ENCODE measurements around the gene ZNF469.
"Not testable (repeated sequence)": the region's sequence is repeated elsewhere in the genome, so short reads cannot be mapped to it uniquely, and the experiment has no call there.

ZNF469 gene

GRCh38 chr16:88393034-88393433 lies 10.3 kb downstream of the ZNF469 start:
- no peak for DNase-seq

- DNase-seq = no peak
Measured at GRCh38 chr16:88393571-88393970, 10.8 kb downstream of the ZNF469 start.

GRCh38 chr16:88394426-88394825 lies 11.7 kb downstream of the ZNF469 start:
- DNase-seq = no peak

- no peak for DNase-seq
Measured at GRCh38 chr16:88395669-88396584, 13.2 kb downstream of the ZNF469 start.

DNA sequence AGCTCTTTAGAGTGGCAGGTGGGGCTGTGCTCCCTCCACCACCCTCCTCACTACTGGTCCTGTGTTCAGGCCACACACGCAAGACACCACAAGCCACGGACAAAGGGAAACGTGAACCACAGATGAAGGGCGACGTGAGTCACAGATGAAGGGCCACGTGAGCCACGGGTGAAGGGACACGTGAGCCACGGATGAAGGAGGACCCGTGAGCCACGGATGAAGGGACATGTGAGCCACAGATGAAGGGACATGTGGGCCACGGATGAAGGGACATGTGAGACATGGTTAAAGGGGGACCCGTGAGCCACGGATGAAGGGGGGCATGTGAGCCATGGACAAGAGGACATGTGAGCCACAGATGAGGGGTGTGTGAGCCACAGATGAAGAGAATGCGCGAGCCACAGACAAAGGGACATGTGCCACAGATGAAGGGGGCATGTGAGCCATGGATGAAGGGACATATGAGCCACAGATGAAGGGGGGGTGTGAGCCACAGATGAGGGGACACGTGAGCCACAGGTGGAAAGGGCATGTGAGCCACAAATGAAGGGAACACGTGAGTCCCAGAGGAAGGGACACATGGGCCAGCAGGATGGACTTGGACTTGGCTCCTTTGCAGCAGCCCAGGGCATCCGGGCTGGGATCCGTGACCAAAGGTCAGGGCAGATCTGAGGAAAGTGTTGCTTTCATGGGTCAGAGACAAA lies 15.6 kb downstream of the ZNF469 start:
- no peak for DNase-seq

- DNase-seq = no peak
Measured at GRCh38 chr16:88398874-88399178, 16.1 kb downstream of the ZNF469 start.

DNA sequence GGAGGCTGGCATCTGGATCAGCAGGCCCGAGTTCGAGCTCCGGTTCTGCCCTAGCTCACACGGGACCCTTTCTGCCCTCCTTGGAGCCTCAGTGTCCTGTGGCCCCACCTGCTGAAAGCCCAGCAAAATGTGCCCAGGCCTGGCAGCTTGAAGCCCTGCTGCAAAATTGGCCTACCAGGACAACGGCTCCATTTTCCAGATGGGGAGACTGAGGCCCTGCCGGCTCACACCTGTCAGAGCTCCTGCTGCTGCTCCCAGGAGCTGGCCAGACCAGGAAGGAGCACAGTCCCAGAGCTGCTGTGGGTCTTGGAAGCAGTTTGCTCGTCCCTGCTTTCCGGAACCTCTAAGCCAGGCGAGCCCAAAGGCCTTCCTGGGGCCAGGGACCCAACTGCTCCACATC lies 17.4 kb downstream of the ZNF469 start:
- DNase-seq = no peak

DNA sequence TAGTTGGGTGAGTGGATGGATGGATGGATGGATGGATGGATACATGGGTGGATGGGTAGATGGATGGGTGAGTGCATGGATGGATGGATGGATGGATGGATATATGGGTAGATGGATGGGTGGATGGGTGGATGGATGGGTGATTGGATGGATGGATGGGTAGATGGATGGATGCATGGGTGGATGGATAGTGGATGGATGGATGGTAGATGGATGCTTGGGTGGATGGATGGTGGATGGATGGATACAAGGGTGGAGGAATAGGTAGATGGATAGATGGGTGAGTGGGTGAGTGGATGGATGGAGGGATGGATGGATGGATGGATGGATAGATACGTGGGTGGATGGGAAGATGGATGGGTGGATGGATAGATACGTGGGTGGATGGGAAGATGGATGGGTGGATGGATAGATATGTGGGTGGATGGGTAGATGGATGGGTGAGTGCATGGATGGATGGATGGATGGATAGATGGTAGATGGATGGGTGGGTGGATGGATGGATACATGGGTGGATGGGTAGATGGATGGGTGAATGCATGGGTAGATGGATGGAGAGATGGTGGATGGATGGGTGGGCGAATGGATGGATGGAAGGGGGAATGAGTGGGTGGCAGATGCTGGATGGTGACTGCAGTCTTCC lies 19.0 kb downstream of the ZNF469 start:
- DNase-seq = no peak

GRCh38 chr16:88402551-88403240 lies 19.9 kb downstream of the ZNF469 start:
- DNase-seq = no peak

GRCh38 chr16:88403794-88404581 lies 21.2 kb downstream of the ZNF469 start:
- no peak for DNase-seq

- DNase-seq = no peak
Measured at GRCh38 chr16:88404769-88405168, 22.0 kb downstream of the ZNF469 start.

DNA sequence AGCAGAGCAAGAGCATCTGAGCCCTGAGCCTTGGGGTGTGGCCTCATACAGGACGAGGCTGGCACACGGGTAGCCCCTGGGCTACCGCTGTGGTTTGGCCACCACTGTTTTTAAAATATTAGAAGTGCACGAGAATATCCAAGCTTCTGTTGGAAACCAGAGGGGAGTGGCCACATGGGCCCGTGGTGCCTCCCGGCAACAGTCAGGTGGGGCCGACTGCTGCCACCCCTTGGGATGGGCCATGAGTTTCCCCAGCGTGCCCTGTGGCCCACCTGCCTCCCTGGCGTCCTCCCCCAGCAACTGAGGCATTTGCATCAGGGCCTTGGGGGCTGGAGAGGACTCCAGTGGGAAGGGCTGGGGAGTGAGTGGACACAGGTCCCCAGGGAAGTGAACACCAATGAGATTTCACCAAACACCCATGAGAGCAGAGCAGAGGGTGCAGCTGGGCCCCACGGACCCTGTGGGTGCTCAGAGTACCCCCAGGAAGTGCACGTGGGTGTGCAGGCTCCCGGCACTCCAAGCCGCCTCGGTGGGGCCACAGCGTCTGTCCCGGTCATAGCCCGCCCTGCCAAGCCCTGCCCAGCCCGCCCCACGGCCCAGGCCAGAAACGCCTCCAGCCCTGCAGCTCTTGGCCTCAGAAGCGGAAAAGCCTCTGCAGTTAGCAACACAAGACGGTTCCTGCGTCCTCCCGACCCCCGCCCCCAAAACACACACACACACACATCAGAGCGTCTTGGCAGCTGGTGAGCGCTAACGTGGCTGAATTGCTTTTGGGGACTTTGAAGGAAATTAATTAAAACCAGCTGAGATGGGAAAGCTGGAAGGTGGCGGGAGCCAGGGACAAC lies 22.7 kb downstream of the ZNF469 start:
- DNase-seq = no peak

DNA sequence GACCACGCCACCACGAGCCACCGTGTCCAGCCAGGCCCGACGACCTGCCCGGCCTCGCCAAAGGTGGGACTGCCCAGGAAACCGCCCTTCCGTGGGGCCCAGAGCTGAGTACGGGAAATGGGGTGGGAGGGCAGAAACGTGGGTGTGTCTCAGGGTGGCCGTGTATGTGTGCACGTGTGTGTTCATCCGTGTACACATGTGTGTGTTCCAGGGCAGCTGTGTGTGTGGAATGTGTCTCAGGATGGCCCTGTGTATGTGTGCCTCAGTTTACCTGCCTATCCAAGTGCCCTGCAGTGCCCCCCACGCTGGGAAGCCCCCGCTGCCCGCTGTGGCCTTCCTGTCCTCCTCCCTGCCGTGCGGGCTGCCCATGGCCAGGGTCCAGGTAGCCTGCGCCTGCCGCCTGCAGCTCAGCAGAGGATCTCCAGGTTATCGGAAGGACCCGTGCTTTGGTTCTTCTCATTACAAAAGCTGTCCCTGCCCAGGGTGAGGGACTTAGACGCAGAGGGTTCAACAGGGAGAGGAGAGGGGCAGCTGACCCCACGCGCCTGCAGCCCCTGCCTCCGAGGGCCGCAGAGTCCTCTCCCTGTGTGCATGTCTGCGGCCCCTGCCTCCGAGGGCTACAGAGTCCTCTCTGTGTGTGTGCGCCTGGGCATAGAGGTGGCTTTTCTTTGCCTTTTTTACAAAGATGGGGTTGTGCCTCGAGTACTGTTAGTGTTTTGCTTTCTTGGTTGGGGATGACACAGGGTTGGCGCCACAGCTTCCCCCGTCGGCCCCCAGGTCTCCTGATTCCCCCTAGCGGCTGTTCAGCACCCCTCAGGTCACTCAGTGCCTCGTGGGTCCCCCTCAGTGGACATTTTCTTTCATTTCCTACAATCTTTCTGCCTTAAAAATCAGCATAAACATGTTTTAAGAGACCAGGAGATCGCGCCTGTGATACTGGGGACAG lies 23.6 kb downstream of the ZNF469 start:
- no peak for DNase-seq

GRCh38 chr16:88407042-88407420 lies 24.3 kb downstream of the ZNF469 start:
- DNase-seq = no peak

DNA sequence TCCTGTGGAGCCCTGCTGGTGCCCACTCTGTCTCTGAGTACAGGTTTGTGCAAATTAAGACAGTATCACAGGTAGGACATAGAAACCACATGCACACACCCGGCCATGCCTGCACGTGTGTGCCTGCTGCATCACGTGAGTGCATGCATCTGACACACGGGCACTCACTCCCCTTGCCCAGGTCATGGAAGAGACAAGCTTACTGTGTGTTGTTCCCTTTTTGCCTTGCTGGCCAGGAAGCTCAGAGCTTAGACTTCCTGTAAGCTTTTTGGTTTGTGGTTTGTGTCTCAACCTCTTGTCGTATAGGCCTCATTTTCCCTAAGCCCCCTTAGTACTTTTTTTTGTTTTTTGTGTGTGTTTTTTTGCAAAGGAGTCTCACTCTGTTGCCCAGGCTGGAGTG lies 25.0 kb downstream of the ZNF469 start:
- DNase-seq = no peak

DNA sequence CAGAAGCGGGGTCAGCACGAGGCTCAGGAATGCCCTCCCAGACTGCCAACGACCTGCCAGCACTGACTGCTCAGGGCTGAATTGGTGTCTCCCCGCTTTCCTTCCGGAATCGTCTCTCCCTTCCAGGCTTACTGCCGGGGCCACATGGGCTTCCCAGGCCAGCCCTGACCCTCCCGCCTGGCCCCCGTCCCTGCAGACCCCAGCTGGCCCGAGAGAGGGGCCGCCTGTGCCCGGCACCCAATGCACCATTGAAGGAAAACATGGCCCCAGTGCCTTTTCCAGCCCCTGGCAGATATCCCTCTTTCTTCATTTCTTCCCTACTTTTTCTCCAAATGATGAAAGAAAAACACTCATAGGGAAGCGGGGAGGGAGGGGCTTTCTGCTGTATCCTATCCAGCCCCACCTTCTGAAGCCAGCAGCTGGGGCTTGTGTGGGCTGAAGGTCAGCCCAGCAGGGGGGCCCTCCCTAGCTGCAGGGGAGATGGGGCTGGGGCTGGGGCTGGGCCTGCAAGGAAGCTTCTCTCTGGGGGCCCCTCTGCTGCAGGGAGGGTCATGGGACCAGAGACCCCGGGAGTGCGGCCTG lies 25.9 kb downstream of the ZNF469 start:
- DNase-seq = no peak

DNA sequence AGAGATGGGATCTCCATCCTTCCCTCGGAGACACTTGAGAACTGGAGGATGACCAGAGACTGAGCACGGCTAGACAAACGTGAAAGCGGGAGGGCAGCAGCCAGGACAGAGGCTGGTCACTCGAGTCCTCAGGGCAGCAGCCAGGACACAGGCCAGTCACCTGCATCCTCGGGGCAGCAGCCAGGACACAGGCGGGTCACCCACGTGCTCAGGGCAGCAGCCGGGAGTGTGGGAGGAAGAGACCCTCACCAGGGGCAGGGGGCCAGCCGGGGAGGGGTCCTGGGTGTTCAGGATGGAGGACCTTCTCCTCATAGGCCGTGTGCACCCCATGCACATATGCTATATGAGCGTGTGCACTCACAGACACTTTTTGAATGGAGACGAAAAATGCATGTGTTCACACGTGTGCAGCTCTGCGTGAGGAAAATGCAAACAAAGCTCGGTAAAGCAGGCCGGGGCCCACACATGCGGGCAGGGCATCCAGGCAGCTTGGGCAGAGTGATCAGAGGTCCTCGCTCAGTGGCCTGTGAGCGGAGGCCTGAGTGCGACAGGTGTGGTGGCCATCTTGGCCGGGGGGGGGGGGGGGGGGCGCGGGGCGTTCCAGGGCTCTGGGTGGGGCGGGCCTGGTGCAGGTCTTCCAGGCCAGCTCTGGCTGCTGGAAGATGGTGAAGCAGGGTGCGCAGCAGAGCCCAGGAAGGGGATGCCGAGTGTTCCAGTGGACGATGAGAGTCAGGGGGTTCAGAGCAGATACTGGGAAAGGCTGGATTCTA lies 26.7 kb downstream of the ZNF469 start:
- no peak for DNase-seq

DNA sequence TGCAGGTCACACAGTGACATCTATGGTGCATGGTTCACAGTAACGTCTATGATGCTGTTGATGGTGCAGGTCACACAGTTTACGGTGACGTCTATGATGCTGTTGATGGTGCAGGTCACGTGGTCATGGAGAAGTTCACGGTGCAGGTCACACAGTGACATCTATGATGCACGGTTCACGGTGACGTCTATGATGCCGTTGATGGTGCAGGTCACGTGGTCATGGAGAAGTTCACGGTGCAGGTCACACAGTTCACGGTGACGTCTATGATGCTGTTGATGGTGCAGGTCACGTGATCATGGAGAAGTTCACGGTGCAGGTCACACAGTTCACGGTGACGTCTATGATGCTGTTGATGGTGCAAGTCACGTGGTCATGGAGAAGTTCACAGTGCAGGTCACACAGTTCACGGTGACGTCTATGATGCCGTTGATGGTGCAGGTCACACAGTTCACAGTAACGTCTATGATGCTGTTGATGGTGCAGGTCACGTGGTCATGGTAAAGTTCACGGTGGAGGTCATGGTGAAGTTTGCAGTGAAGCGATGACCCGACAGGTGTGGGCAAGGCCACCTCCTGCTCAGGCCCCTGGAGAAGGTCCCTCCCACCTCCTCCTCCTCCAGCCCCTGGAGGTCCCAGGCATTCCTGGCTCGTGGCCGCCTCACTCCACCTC lies 27.7 kb downstream of the ZNF469 start:
- DNase-seq = not testable (repeated sequence)
